ENCODE data around the gene PER2. TPM values are rescaled to one million over a fixed set of nuclear protein-coding genes. Genes with fewer than 3 reads are reported as not detected.

The PER2 gene
- total and polyA plus RNA-seq, 9 of the 15 experiments (the other 6 are each of a cell fraction or from before 2014, with no cell fraction given) = 1.1 to 10.3 (median 2.9) TPM

DNA sequence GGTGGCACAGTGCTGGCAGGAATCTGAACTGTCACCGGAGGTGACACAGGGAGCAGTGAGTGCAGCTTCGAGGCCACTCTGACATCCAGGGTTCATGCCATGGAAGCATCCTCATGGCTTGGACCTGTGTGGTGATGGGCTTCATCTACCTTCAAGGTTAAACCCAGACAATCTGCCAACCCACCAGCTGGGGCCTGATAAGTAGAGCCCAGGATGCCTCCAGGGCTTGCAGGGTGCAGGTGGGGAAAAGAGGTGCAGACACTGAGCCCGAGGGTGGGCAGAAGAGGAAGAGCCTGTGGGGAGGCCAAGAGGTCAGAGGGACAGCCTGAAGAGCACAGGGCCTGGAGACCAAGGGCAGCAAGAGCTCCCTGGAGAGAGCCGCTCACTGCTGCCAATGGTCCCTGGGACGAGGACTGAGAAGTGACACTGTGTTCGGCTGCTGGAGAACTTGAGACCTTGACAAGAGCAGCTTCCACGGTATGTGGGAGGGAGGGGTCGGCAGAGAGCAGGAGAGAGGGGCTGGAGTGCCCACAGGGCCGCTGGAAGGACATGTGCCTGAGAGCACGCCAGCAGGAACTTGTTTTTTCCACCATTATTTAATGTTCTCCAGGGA, 40.5 kb downstream of the PER2 start:
- TF ChIP-seq EHMT2 (IDR thresholded peaks at IDR 0.05) (no peak), MCM5 (IDR thresholded peaks at IDR 0.05; ENCODE audit: low read depth) (no peak), YY1 (IDR thresholded peaks at IDR 0.05; ENCODE audit: borderline replicate concordance in 1 of 3, control insufficient read depth in 1 of 3, extremely low read depth in 1 of 3, insufficient read depth in 3 of 3, insufficient read length in 1 of 3, insufficient replicate concordance in 2 of 3, low read depth in 1 of 3, low read length in 2 of 3) (no peak), CHCHD3 (CRISPR knock-in tag; IDR thresholded peaks at IDR 0.05) (no peak), ZNF146 (CRISPR knock-in tag; IDR thresholded peaks at IDR 0.05; ENCODE audit: unreplicated experiment) (no peak), ZNF212 (CRISPR knock-in tag; IDR thresholded peaks at IDR 0.05) (no peak), SRSF1 (IDR thresholded peaks at IDR 0.05; ENCODE audit: low read depth, low read length) (no peak), EWSR1 (IDR thresholded peaks at IDR 0.05; ENCODE audit: borderline replicate concordance, low read depth, partially characterized antibody) (no peak), PRPF4 (IDR thresholded peaks at IDR 0.05; ENCODE audit: insufficient read depth, low read depth, low read length, poor library complexity, severe bottlenecking) (no peak), NBN (IDR thresholded peaks at IDR 0.05; ENCODE audit: low read depth) (no peak)
- POLR2A ChIA-PET = interaction anchor here (0.6 kb wide), 2 partner anchors 129 to 187 kb away, joined by 3 to 4 read pairs; partner anchors contain the start of gene SCLY
- no peak overlapping the region for H2AFZ ChIP-seq (ENCODE audit: low read depth, low read length)
- peak overlapping the region in 1 of 2 experiments; percentile 20; a peak in 1 of 4 replicates for H3K9ac ChIP-seq (ENCODE audit: insufficient read depth in 1 of 2, low read depth in 2 of 2, low read length in 2 of 2)
- H3K27me3 ChIP-seq (ENCODE audit: control insufficient read depth in 2 of 2, insufficient read depth in 2 of 2, low read length in 2 of 2) = no peaks in the 10 kb centered on the region
- no peaks in the 10 kb centered on the region for H3K9me1 ChIP-seq (ENCODE audit: control insufficient read depth, insufficient read depth, low read length)
- H3K4me2 ChIP-seq (ENCODE audit: insufficient read depth, low read length) = no peak overlapping the region
- CTCF ChIA-PET (ENCODE audit: low intra/inter-chr PET ratio) = no interaction called here
- 88% methylated on average over 8 of the region's 10 CpGs for WGBS (ENCODE audit: insufficient coverage, low coverage, missing lambda C conversion rate)
- H3K36me3 ChIP-seq (ENCODE audit: control insufficient read depth, insufficient read depth, low read length) = peaks cover 21% of the 10 kb centered on the region; the same call in 1 of the 3 replicates
- no peaks in the 10 kb centered on the region for H3K9me3 ChIP-seq (replicated peaks; ENCODE audit: control insufficient read depth, insufficient read depth, low read depth, low read length)
- intact Hi-C loops (cut with micrococcal nuclease) (no loop called here), in situ Hi-C loops (cut with MboI) (no loop called here)
- no peak overlapping the region for H3K27ac ChIP-seq (ENCODE audit: extremely low read depth, low read depth, low read length)
- H4K20me1 ChIP-seq (replicated peaks; ENCODE audit: control insufficient read depth, insufficient read depth, low read length) = no peaks in the 10 kb centered on the region
- H3K4me3 ChIP-seq = no peak overlapping the region
- no peaks in the 10 kb centered on the region for H3K79me2 ChIP-seq (ENCODE audit: control insufficient read depth, insufficient read depth, low read length)
- BruUV-seq (replicated peaks) = no TSS peak
- FAIRE-seq (no peak), ATAC-seq (no peak), DNase-seq (ENCODE audit: extremely low read depth in 1 of 4, low spot score in 3 of 4) (no peak)
- no peaks in the 10 kb centered on the region; a peak in 1 of 5 replicates for H3K4me1 ChIP-seq (replicated peaks in 1 of 2; ENCODE audit: control insufficient read depth in 2 of 2, insufficient read depth in 2 of 2, low read length in 2 of 2)

Measured in K562 (cell line).